Activated naive CD4-positive, alpha-beta T cell treated with anti-CD3 and anti-CD28 coated beads, Interleukin-2, amount 50 U/mL, for 24 hours (primary cell): ENCODE data around the gene WDR76.

ENCODE experiments used
- H3K27ac Mint-ChIP-seq: one replicate; pipeline ENCODE4 v1.8.0; 2021; ENCODE audit warnings: mild to moderate bottlenecking, mixed read lengths
- H3K27me3 Mint-ChIP-seq: one replicate; pipeline ENCODE4 v1.8.0; 2021; ENCODE audit warnings: mixed read lengths
- H3K36me3 Mint-ChIP-seq: one replicate; pipeline ENCODE4 v1.8.0; 2021; ENCODE audit warnings: mixed read lengths
- H3K4me1 Mint-ChIP-seq: one replicate; pipeline ENCODE4 v1.8.0; 2021; ENCODE audit warnings: mixed read lengths
- H3K4me3 Mint-ChIP-seq: one replicate; pipeline ENCODE4 v1.8.0; 2021; ENCODE audit warnings: mild to moderate bottlenecking, mixed read lengths
- H3K9me3 Mint-ChIP-seq: one replicate; pipeline ENCODE4 v1.8.0; 2021; ENCODE audit warnings: mixed read lengths

Gene WDR76

DNA sequence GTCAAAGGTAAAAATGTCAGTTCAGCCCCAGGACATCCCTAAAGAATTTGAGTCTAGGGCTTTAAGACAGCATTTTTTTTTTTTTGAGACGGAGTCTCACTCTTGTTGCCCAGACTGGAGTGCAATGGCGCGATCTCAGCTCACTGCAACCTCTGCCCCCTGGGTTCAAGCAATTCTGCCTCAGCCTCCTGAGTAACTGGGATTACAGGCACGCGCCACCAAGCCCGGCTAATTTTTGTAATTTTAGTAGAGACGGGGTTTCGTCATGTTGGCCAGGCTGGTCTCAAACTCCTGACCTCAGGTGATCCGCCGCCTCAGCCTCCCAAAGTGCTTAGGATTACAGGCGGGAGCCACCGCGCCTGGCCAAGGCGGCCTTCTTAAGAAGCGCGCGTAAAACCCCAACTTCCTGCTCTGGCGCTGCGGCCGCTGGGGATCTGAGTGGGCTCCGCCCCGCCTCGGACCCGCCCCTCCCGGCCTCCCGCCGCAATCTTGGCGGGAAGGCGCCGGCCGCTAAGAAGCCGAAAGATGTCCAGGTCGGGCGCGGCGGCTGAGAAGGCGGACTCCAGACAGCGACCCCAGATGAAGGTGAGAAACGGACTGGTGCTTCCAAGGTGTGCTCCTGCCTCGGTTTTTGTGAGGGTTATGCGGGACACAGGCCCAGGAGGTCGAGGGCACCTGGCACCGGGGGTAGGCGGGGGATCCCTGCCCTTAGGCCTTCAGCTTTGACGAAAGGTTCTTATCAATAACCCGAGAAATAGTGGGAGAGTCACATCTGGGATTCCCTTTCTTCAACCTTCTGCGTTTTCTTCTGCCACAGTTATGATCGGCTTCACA, at the start of gene WDR76:
WDR76 (plus strand) TSS at position 495 of the 834 bp plus-strand sequence; CDS start at position 526, 31 bp downstream.
- Mint-ChIP-seq H3K36me3 (peaks cover 8% of the 10 kb centered on the region), H3K27ac (peak within 1 kb of the TSS; percentile 95), H3K4me3 (peak within 1 kb of the TSS; percentile 91), H3K4me1 (peaks cover 55% of the 10 kb centered on the region), H3K9me3 (no peaks in the 10 kb centered on the region), H3K27me3 (no peaks in the 10 kb centered on the region)

DNA sequence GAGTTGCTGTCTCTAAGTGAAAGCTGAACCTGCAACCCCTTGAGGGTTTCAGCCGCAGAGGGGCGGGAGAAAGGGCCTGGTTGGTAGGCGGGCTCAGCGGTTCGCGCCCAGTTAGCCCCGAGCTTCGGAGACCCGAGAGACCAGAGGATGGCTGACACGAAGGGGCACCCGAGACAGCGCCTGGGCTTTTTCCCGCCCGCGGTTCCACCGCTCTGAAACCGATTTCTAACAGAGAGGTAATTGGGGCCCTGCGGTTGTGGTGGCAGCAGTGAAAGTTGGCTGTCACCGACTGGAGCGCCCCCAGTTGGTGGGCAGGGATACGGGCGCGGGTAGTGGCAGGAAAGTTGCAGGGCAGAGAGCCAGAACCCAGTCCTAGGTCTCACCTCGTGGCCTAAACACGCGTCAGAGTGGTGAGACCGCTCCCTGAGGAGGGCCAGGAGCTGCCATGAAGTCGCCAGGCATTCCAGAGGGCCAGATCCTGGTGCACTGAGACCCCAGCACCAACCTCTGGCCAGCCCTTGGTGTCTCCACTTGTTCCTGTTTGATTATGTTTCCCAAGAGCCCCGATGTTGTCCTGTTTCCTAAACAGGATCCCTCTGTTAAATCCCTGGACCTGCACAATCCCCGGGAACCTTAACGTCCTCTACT, 49.4 kb upstream of the WDR76 start:
- Mint-ChIP-seq H3K4me3 (peak overlapping the region; percentile 90), H3K27ac (peak overlapping the region; percentile 89), H3K9me3 (no peaks in the 10 kb centered on the region), H3K4me1 (peaks cover 21% of the 10 kb centered on the region), H3K27me3 (no peaks in the 10 kb centered on the region), H3K36me3 (no peaks in the 10 kb centered on the region)

DNA sequence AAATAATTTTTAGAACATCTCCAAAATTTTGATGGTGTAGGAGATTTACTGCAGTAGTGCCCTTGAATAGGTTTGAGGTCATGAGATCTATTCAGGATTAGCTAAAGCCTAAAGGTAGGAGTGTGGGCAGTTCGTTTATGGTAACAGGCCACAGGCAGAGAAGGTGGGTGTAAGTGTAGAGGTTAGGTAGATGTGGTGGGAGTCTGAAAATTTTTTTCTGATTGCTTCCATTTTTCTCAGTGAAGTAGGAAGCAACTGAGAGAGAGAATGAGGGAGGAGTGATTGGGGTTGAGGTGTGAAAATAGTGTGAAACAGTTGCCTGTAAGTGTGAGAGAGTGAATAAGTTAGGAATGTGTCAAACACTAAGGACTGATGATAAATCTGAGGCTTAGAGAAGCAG, 47.8 kb upstream of the WDR76 start:
- Mint-ChIP-seq H3K4me3 (peak overlapping the region; percentile 23), H3K4me1 (peaks cover 21% of the 10 kb centered on the region), H3K27ac (peak overlapping the region; percentile 5), H3K27me3 (no peaks in the 10 kb centered on the region), H3K9me3 (no peaks in the 10 kb centered on the region), H3K36me3 (no peaks in the 10 kb centered on the region)

DNA sequence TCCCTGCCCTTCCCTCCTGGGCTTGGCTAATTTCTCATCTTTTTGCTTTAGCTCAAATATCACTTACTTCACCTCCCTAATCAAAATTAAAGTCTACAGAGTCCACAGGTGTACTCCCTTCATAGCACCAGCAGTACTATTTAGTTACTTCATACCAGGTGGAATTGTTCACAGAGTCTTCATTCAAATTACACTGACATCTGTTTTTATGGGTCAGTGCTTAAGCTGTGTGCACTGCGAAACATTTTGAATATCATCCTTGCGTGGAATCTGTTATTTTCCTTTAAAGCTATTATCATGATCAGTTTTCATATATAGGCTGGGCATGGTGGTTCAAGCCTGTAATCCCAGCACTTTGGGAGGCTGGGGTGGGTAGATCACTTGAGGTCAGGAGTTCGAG, 37.4 kb upstream of the WDR76 start:
- Mint-ChIP-seq H3K27me3 (no peaks in the 10 kb centered on the region), H3K4me3 (no peak overlapping the region), H3K36me3 (peaks cover 7% of the 10 kb centered on the region), H3K27ac (no peak overlapping the region), H3K4me1 (peaks cover 17% of the 10 kb centered on the region), H3K9me3 (no peaks in the 10 kb centered on the region)

DNA sequence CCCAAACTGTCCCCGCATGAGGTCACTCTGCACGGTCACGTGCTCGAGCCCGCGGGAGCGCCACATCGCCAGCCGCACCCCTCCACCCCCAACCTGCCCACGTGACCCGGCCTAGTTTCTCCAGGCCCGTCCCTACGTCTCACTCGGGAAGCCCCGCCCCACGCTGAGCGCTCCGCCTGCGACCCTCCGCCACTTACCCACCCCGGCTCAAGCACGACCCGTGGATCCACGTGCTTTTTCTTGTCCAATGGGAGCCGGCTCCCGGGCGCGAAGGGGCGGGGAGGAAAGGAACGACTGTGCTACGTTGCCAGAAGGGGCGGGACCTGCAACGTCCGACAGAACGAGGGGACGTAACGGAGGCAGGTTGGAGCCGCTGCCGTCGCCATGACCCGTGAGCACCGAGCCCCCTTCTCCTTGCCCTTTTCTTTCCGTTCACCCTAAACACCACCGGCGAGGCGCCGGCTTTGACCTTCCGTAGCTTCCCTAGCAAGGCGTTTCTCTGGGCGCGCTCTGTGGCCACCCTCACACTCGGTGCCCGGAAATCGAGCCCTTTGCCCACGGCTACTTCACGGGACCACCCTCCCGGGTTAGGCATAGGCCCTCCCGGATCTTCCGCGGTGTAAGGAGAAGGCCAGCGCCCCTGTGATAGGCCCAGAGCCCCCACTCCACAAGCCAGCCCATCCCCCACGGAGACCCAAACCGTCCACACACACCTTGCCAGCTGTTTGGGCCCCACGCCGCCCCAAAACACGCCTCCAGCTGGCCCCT, 34.6 kb upstream of the WDR76 start, which contains the start of gene SERF2:
SERF2 (plus strand) TSS at position 328 of the 768 bp plus-strand sequence; CDS start at position 385, 57 bp downstream.
- Mint-ChIP-seq H3K4me3 (peak within 1 kb of the TSS; percentile 97), H3K36me3 (peaks cover 19% of the 10 kb centered on the region), H3K4me1 (peaks cover 43% of the 10 kb centered on the region), H3K9me3 (no peaks in the 10 kb centered on the region), H3K27ac (peak within 1 kb of the TSS; percentile 96), H3K27me3 (no peaks in the 10 kb centered on the region)

DNA sequence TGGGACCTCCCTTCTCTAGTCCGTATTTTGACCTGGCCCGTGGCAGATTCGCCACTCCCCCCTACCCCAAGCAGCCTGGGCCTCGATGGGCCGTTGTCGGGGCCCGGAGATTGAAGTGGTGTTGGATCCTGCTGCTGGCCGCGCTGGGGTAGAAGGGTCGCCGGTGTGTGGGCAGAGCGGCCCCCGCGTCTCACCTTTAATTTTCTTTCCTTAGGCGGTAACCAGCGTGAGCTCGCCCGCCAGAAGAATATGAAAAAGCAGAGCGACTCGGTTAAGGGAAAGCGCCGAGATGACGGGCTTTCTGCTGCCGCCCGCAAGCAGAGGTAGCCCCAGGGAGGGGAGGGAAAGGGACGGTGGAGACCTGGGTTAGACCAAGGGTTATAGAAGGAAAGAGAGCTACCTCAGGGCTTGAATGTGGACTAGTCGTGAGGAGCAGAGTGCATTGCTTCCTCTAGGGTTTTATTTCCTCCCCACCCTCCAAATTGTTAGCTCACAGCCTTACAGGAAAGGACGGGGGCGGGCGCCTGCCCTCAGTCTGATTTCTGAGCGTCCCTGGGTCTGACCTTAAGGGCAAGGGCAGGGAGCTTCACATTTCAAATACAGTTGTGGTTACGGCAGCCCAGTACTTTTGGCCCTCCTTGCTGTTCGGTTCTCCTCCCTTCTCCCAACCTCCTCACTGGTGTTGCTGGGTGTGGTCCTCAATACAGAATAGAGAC, 33.9 kb upstream of the WDR76 start:
- peak overlapping the region; percentile 97 for H3K4me3 Mint-ChIP-seq
- peaks cover 47% of the 10 kb centered on the region for H3K4me1 Mint-ChIP-seq
- no peaks in the 10 kb centered on the region for H3K9me3 Mint-ChIP-seq
- peaks cover 19% of the 10 kb centered on the region for H3K36me3 Mint-ChIP-seq
- H3K27ac Mint-ChIP-seq: peak overlapping the region; percentile 96
- H3K27me3 Mint-ChIP-seq: no peaks in the 10 kb centered on the region

DNA sequence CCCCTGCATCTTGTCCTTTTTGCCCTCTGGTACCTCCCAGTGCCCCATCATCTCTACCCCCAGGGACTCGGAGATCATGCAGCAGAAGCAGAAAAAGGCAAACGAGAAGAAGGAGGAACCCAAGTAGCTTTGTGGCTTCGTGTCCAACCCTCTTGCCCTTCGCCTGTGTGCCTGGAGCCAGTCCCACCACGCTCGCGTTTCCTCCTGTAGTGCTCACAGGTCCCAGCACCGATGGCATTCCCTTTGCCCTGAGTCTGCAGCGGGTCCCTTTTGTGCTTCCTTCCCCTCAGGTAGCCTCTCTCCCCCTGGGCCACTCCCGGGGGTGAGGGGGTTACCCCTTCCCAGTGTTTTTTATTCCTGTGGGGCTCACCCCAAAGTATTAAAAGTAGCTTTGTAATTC, 33.2 kb upstream of the WDR76 start:
- H3K27me3 Mint-ChIP-seq: no peaks in the 10 kb centered on the region

DNA sequence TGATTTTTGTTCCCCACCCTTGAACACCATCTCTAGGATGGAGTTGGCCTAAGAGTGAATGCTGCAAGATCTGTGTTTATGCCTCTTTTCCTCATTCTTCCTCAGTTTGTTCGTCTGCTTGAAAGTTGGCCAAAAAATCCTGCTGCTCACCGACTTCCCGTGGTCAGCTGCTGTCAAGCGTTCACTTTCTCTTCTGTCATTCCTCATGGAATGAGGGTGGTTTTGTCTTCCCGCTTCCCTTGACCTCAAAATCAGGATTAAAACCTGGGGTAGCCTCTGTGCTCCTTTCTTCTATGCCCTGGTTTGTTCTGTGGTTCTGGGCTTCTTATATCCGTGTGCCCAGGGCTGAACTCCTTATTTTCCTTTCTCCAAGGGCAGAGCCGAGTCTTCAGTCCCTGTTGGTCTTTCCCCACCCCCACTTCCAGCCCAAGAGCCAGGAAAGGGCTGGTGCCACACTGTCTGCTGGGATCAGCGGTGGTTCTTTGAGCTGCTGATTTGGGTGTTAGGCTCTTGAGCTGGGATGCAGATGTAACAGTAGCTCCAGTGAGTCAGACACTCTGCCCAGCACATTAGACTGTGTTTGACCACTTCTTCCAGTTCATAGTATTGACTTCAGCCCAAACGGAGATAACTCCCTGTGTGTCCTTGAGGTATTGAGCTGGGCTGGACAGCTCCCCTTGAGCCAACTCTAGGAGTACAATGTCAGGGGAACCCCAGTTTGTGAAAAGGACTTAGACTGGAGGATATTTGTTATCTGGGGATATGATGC, 32.3 kb upstream of the WDR76 start:
- Mint-ChIP-seq H3K9me3 (no peaks in the 10 kb centered on the region), H3K4me3 (peak overlapping the region; percentile 97), H3K27ac (peak overlapping the region; percentile 76), H3K36me3 (peaks cover 26% of the 10 kb centered on the region), H3K27me3 (no peaks in the 10 kb centered on the region), H3K4me1 (peaks cover 59% of the 10 kb centered on the region)

More for the DNA sequence above, 33.2 kb upstream of the WDR76 start:
- H3K9me3 Mint-ChIP-seq: no peaks in the 10 kb centered on the region
- peaks cover 53% of the 10 kb centered on the region for H3K4me1 Mint-ChIP-seq
- H3K36me3 Mint-ChIP-seq: peaks cover 21% of the 10 kb centered on the region
- H3K27ac Mint-ChIP-seq: peak overlapping the region; percentile 96
- H3K4me3 Mint-ChIP-seq: peak overlapping the region; percentile 97

DNA sequence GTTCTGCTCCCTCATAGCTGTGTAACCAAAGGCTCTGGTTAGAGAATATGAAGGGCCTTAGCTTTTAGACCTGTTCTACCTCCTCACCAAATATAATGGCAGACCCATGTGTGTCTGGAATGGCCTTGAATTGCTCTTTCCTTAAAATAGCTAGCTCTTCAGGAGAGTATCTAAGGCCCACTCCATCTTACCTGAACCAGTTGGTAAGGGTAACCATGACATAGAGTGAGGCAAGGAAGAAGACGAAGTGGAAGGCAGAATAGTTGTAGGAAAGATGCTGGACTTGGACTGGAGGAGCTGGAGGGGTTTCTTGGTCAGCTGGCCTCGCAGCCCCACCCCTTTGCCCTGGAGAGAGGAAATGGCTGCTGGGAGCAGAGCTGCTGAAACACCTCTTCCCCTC, 31.6 kb upstream of the WDR76 start:
- Mint-ChIP-seq H3K27ac (peak overlapping the region; percentile 61), H3K4me1 (peaks cover 66% of the 10 kb centered on the region), H3K36me3 (peaks cover 34% of the 10 kb centered on the region), H3K27me3 (no peaks in the 10 kb centered on the region), H3K9me3 (no peaks in the 10 kb centered on the region), H3K4me3 (peak overlapping the region; percentile 23)

DNA sequence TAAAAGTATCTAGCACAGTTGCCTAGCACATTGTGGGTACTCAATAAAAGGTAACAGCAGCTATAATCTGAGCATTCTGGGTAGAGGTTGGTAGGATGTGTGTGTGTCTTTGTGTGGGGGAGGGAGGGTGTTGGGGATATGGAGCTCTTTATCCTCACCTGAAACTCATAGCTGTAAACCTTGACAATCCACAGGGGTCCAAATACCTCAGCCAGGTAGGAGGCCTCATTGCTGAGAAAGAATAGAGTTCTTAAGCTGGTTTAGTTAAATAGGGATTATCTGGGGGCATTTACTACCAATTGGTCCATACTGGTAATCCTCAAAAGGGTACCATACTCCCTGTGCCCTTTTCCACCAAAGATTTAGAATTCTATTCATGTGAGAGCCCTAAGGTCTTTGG, 30.8 kb upstream of the WDR76 start:
- H3K4me3 Mint-ChIP-seq: no peak overlapping the region
- H3K36me3 Mint-ChIP-seq: peaks cover 39% of the 10 kb centered on the region
- peak overlapping the region; percentile 72 for H3K27ac Mint-ChIP-seq
- peaks cover 73% of the 10 kb centered on the region for H3K4me1 Mint-ChIP-seq
- H3K9me3 Mint-ChIP-seq: no peaks in the 10 kb centered on the region
- no peaks in the 10 kb centered on the region for H3K27me3 Mint-ChIP-seq

DNA sequence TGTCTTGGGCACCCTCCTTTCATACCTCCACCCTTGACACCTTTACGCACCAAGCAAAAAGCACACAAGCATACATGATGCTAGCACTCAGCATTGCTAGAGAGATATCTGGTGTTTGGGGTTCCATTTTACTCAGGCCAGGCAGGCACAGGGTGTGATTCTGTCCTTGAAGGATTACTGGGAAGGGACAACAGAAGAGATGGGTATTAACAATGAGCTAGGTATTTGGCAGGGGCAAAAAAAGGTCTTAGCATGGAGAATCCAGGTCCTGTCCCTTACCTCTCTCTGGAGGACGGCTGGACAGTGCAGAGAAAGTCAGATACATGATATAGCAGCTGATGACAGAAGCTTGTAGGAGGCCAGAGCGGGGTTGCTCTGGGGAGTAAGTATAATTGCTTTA, 30.2 kb upstream of the WDR76 start:
- Mint-ChIP-seq H3K4me3 (no peak overlapping the region), H3K27me3 (no peaks in the 10 kb centered on the region), H3K9me3 (no peaks in the 10 kb centered on the region), H3K36me3 (peaks cover 45% of the 10 kb centered on the region), H3K4me1 (peaks cover 77% of the 10 kb centered on the region), H3K27ac (peak overlapping the region; percentile 72)

DNA sequence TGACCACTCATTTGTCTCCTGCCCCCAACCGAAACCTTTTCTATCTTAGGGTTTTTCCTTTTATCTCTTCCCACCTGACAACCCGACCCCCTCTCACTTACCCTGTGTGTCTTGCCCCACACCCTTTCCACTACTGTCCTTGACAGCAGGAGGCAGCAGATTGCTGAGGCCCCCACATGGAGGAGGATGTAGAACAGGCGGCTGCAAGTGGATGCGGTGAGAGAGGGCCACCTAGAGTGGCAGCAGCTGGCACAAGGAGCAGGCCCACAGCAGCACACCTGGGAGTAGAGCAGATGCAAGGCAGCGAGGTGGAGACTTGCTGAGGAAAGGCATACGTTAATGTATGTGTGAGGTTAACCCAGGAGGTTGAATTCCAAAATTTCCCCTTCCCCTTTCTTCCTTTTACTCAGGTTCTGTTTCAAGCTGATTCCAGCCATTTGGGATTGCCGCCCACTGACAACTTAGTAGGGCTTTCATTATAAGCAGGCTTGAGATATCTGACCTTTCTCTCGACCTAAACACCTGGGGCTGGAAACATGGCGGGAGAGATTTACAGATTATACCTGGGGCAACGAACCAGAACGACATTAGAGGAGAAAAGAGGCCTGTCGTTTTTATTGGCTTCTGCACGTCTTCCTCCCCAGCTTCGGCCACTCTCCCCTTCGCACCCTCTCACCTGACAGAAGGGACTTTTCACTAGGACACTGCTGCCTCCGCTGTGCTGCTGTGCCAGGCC, 27.4 kb upstream of the WDR76 start:
- no peak overlapping the region for H3K4me3 Mint-ChIP-seq
- peak overlapping the region; percentile 100 for H3K27ac Mint-ChIP-seq
- peaks cover 41% of the 10 kb centered on the region for H3K36me3 Mint-ChIP-seq
- no peaks in the 10 kb centered on the region for H3K27me3 Mint-ChIP-seq
- H3K4me1 Mint-ChIP-seq: peaks cover 66% of the 10 kb centered on the region
- no peaks in the 10 kb centered on the region for H3K9me3 Mint-ChIP-seq

DNA sequence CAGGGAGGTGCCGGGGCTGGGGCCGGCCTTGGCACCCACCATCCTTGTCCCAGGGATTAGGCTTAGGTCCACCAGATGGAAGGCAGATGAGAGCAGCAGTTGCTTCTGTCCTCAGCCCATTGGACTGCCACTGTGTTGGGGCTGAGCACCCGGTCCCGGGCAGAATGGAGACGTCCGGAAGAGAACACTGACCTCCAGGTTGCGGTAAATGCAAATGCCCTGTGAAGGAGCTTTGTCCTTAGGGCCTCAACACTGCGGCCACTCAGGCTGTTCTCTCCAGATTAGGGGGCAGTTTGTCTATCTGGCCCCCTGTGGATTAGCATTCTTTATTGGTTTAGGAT, 26.9 kb upstream of the WDR76 start, which contains the start of gene SERINC4:
SERINC4 (minus strand) TSS at position 276 of the 341 bp plus-strand sequence; CDS start at position 42, 234 bp downstream.
- peak within 1 kb of the TSS; percentile 100 for H3K27ac Mint-ChIP-seq
- H3K36me3 Mint-ChIP-seq: peaks cover 36% of the 10 kb centered on the region
- no peaks in the 10 kb centered on the region for H3K27me3 Mint-ChIP-seq
- peaks cover 60% of the 10 kb centered on the region for H3K4me1 Mint-ChIP-seq
- peak within 1 kb of the TSS; percentile 100 for H3K4me3 Mint-ChIP-seq
- H3K9me3 Mint-ChIP-seq: no peaks in the 10 kb centered on the region
